ENCODE data around the gene HBP1. TPM values are rescaled to one million over a fixed set of nuclear protein-coding genes. Genes with fewer than 3 reads are reported as not detected.

The HBP1 gene
- total and polyA plus RNA-seq, 2 of the 8 experiments (the other 6 are each of a cell fraction or from before 2014, with no cell fraction given): 28.9 to 29.2 TPM

- no peak for TF ChIP-seq RBBP5 (IDR thresholded peaks at IDR 0.05; ENCODE audit: borderline replicate concordance, low read depth, low read length)
These were observed 55.8 kb downstream of the HBP1 start (continued) for GRCh38 chr7:107224374-107225223.

Data from H1 (cell line).